Choroid plexus epithelial cell (primary cell): Measurements from ENCODE around the gene NPTX1.

Experiments
- DNase-seq: peaks from one replicate; pipeline ENCODE4 v3.0.0-alpha.2; 2010; ENCODE audit warnings: low read depth
- H3K4me3 ChIP-seq: 2 replicates; pipeline ENCODE4 v1.5.1; 2011; ENCODE audit warnings: low read depth, mild to moderate bottlenecking, control low read depth, low read length, moderate library complexity
- CTCF ChIP-seq: conservative IDR thresholded peaks from 2 replicates; pipeline ENCODE4 v1.5.1; 2011; ENCODE audit warnings: low read depth, mild to moderate bottlenecking, control low read depth, inconsistent platforms, low read length, moderate library complexity

The NPTX1 gene

GRCh38 chr17:80466188-80466705 lies 10.2 kb downstream of the NPTX1 start:
- no peak for DNase-seq
- TF ChIP-seq CTCF, result no peak
- H3K4me3 ChIP-seq, result no peak overlapping the region

GRCh38 chr17:80465327-80465974 lies 11.0 kb downstream of the NPTX1 start:
- H3K4me3 ChIP-seq, result no peak overlapping the region
- DNase-seq, result no peak
- no peak for TF ChIP-seq CTCF

GRCh38 chr17:80464486-80464885 lies 11.9 kb downstream of the NPTX1 start:
- H3K4me3 ChIP-seq, result no peak overlapping the region
- DNase-seq, result no peak
- no peak for TF ChIP-seq CTCF

GRCh38 chr17:80463784-80464400 lies 12.5 kb downstream of the NPTX1 start:
- DNase-seq, result no peak
- H3K4me3 ChIP-seq, result no peak overlapping the region
- no peak for TF ChIP-seq CTCF

- DNase-seq, result no peak
- no peak overlapping the region for H3K4me3 ChIP-seq
- no peak for TF ChIP-seq CTCF
These were observed 14.8 kb downstream of the NPTX1 start for GRCh38 chr17:80461528-80462160.

- TF ChIP-seq CTCF, result no peak
- no peak for DNase-seq
- H3K4me3 ChIP-seq, result no peak overlapping the region
These were observed 16.0 kb downstream of the NPTX1 start for GRCh38 chr17:80460429-80460834.
